HG03378 (cell line): ENCODE measurements around the gene SPINK4.
A peak's percentile ranks its signal among the peaks of the same experiment; 100 is the strongest.

Source experiments
- ATAC-seq: cut with Tn5 transposase; IDR thresholded peaks from one replicate; pipeline ENCODE4 v1.9.1; 2021; ENCODE audit warnings: mild to moderate bottlenecking, moderate library complexity; ENCODE audit not compliant: unreplicated experiment

SPINK4 gene, protein sequence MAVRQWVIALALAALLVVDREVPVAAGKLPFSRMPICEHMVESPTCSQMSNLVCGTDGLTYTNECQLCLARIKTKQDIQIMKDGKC

DNA sequence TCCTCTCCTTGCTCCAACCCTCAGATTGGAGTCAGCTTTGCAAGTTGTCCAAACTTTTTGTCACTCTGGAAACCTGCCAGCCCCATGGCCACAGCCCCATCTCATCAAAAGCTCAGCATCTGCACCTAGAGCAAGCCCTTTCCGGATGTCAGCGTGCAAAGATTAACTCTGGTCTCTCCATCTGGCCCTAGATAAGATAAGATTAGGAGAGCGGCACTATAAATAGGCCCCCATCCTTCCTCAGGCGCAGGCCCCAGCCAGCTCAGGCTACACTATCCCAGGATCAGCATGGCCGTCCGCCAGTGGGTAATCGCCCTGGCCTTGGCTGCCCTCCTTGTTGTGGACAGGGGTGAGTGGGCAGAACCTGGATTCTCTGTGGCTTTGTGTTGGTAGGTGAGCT lies at the start of gene SPINK4:
Gene SPINK4, plus strand, starts transcription at position 247 of the 400 bp plus-strand sequence. Its CDS starts 42 bp downstream, at position 289.
- ATAC-seq: no peak

DNA sequence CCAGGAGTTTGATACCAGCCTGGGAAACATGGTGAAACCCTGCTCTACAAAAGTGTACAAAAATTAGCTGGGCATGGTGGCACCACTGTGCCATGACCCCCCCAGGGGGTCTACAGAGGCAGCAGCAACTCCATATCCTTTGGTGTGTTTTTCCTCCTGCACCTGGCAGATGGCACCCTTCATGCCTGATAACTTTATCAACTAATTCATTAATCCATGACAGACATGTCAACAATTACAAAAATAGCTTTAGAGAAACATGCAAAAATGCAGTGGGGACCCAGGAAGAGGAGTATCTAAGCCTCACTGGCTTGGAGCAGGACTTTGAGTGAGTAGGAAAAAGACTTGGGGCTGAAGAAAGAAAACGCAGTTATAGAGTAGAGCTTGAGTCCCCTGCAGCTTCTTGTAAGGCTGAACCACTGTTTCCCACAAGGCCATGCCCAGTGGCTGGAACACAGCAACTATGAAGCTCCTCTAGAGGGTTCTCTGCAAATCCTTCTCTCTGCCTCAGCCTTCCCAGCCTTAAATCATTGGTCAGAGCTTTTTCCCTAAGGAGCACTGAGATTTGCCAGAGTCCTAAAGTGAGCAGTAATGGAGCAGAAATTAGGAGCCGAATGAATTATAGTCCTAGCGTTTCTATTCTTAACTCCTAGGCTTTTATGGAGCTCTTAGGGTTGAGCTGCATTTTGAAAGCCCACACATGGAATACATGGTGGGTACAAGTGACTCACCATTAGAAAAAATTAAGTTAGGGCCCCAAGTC lies 47.3 kb upstream of the SPINK4 start:
- ATAC-seq: no peak

DNA sequence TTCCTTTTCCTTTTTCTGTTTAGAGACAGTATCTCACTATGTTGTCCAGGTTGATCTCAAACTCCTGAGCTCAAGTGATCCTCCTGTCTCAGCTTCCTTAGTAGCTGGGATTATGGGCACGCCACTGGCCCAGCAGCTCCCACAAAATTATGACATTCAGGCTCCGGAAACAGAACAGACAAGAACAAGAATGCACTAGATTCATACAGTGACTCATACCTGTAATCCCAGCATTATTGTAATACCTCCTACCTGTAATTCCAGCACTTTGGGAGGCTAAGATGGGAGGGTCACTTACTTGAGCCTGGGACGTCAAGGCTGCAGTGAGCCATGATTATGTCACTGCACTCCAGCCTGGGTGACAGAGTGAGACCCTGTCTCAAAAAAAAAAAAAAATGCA lies 46.1 kb upstream of the SPINK4 start:
- ATAC-seq: no peak

DNA sequence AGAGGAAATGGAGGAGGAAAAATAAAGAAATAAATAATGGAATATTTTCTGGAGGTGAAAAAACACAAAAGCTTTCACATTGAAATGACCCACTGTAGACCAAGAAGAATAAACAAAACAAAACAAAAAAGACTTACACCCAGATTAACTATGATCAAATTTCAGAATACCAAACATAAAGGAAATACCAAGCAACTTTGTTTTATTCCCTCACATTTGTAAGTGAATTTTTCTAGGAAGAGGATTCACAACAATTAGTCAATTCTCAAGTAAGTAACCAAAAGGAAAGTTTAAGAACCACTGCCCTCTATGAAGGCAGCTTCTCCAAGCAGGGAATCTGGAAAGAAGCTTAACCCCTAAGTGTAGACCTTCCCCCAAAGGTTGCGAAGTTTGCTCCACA lies 43.2 kb upstream of the SPINK4 start:
- ATAC-seq: no peak

DNA sequence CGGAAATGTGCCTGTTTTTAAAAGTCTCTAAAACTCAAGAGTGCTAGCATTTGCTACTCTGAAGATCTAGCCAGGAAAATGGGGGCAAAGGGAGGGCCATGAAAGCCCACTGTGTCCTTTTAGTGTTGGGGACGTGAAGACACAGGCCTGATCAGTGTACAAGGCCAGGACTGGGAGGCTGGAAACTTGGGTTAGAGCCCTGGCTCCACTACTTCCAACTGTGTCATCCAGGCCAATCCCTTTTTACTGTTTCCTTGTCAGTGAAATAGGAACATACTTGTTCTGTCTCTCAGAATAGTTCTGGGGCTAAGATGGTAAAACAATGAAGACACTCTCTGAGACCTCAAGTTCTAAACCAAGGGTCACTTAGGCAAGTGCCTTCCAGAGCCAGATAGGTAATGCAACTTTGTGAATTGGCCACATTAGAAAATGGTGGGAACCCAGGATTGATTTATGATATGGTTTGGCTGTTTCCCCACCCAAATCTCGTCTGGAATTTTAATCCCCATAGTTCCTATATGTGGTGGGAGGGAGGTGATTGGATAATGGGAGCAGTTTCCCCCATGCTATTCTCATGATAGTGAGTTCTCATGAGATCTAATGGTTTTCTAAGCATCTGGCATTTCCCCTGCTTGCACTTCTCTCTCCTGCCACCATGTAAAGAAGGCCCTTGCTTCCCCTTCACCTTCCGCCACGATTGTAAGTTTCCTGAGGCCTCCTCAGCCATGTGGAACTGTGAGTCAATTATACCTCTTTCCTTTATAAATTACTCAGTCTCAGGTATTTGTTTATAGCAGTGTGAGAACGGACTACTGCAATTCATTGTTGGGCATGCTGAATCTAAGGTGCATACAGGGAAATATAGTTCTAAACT lies 42.5 kb upstream of the SPINK4 start:
- no peak for ATAC-seq

DNA sequence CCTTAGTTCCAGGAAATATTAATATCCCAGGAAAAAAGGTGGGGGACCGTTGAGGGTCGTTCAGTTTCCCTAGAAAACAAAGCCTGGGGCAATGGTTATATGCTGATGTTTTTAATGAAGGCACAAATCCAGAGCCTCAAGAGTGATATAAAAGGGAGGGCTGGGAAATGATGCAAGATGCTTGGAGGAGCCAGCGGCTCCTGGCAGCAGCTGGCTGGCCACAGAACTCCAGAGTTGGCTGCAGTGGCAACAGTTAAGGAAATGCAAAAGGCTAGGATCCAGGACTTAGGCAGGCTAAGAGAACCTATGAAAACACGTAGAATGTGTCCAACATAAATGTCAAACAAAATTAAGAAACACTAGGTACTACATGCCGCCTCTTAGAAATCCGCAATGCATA lies 41.8 kb upstream of the SPINK4 start:
- ATAC-seq: no peak

DNA sequence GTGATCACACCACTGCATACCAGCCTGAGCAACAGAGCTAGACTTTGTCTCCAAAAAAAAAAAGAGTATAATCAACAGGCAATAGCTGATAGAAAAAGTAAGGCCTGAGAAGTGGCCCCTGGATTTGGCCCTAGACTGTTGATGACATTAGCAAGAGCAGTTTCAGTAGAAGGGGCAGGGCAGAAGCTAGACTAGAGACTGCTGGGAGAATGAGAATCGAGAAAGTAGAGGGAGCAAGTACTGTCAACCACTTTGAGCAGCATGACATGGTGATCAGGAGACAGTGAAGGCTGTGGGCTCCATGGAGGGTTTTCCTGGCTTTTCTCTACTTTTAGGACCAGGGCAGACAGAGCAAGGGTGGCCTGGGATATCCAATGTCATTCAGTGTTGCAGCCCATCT lies 37.9 kb upstream of the SPINK4 start:
- ATAC-seq: peak; percentile 48

DNA sequence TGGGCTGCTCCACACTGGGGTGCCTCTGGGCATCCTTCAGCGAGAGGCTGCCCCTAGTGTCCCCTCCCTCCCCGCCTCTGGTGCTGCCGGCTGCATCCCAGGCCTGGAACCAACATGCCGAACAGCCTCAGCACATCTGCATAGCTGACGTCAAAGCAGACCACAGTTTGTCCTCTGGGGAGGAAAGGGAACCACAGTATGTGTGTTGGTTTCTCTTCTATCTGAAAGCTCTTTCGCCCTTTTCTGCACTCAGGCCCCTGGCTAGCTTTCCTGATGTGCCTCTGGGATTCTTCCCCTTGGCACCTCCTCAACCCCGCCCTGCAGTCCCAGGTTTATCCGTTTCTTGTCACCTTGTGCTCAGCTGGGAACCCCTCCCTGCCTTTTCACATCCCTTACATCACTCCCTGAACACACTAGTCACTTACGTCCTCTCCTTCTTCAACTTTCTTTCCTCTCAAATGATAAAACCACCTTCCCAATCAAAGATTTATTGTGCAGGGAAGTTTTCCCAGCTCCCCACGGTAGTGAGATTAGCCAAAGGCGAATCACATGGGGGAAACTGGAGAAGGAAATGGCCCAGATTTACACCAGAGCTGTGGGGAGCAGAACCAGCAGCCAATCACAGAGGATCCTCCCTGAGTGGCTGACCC lies 37.3 kb upstream of the SPINK4 start:
- peak; percentile 99 for ATAC-seq

DNA sequence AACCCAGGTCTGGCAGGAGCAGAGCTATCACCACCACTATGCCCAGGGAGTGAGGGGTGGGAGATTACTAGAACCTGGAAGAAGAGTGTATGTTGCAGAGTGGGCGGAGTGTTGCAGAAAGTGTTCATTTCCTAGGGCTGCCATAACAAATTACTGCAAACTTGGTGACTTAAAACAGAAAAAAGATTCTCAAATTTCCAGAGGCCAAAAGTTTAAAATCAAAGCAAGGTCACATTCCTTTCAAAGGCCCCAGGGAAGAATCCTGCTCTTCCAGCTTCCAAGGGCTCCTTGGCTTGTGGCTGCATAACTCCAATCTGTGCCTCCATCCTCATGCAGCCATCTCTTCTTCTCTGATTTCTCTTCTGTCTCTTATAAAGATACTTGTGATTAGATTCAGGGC lies 30.6 kb upstream of the SPINK4 start:
- no peak for ATAC-seq

DNA sequence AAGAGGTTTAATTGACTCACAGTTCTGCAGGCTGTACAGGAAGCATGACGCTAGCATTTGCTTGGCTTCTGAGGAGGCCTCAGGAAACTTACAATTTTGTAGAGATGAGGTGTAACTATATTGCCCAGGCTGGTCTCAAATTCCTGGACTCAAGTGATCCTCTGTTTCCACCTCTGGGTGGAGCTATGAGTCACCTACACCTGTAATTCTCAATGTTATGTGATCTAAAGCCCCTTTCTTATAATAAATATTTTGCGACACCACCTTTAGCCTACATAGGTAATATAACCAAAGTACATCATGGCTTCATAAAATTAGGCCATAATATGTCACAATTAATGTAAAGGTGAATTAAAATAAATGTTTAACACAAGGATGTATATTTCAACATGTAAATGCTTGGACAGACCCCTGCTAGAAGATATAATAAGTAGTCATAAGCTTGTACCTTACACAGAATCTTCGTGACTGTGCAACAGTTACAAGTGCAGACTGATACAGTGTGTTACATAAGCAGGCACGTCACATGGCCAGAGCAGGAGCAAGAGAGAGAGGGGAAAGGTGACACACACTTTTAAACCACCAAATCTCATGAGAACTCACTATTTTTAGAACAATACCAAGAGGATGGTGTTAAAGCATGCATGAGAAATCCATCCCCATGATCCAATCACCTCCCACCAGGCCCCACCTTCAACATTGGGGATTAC lies 29.8 kb upstream of the SPINK4 start:
- no peak for ATAC-seq

DNA sequence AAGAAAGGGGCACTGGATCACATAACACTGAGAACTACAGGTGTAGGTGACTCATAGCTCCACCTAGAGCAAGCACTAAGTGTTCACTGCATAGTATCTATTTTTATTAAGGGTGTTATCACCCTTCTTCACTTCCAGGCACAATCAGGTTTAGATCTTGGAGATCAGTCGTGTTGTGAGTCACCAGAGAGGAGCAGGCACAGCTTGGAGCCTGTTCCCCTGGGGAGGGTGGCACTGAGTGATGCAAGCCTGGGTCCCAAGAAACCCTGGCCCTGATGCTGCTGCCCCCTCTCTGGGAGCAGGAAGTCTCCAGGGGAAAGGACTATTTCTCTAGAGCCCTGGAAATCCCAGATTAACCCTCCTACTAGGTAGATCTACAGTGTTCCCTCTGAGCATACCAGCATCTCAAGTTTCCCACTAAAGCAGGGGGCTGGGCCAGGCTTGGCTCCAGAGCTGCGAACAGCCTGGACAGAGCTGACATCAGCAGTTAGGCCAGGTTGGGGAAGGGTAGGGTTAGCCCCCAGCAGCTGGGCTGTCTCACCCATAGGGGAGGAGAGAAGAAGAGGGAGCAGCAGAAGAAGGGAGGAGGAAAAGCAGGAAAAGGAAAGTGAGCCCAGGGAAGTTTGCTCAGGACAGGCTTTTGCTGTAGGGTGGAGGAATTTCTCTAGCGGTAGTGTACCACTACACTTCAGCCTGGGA lies 28.1 kb upstream of the SPINK4 start:
- no peak for ATAC-seq

DNA sequence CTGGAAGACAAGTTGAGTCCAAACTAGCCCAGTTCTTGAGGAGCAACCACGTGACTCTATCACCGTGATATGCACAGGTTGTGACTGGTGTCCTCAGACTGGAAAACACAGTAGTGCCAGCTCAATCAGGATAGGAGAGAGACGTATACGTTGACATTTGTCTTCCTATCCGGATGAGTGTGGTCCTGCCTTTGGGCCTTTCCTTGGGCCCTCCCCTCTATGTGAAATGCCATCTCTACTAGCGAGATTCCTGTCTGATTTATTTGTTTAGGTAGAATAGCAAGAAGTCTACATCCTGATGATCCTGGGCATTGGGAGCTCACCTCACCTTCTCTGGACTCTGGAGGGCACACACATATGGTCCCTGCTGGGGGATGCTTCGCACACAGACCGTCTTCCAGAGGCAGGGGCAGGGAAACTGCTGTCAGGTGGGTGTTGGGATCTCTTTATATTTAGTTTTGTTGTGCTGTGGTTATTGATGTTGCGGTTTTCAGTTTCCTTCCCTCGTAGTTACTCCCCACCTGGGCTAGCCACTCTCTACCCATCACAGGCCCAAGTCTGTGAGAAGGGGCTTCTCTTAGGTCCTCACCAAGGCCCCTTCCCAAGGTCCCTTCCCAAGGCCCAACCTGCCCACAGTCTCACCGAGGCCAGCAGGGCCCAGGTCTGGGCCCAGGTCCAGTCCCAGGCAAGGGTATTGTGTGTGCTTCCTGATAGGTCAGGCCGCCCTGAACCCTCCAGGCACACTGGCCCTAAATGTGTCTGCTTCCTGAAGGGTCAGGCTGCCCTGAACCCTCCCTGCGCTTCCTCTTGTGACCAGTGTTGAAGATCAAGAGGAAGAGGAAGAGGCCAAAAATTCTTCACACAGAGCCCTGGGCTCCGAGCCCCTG lies 19.0 kb upstream of the SPINK4 start:
- no peak for ATAC-seq

DNA sequence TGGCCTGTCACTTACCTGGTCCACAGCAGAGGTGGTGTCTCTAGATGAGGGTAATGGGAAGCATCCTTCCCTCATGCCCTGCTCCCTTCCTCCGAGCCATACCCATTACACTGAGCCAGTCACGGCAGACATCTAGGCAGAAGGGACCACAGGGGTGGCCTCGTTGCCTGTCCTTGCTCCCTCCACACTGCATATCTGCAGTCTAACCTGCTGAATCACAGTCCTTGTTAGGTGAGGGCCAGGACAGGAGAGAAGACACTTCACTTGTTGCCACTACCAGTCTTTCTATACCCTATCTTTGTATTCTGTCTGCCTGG lies 18.4 kb upstream of the SPINK4 start:
- ATAC-seq: no peak

DNA sequence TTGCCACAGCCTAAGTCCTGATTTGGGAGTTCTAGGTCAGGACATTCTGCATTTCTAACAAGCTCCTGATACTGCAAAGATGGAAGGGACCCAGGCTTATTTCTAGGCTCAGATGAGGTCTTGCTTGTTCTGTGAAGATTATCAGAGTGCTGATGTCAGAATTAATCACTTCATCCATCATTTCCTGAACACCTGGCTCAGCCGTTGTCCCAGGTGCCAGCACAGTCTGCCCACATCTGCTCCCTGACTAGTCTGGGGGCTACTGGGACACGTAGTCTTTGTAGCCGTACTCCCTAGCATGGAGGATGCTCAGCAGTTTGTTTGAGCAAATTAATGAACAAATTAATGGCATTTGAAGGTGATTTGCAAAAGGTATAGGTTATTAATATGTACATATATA lies 17.9 kb upstream of the SPINK4 start:
- ATAC-seq: no peak

DNA sequence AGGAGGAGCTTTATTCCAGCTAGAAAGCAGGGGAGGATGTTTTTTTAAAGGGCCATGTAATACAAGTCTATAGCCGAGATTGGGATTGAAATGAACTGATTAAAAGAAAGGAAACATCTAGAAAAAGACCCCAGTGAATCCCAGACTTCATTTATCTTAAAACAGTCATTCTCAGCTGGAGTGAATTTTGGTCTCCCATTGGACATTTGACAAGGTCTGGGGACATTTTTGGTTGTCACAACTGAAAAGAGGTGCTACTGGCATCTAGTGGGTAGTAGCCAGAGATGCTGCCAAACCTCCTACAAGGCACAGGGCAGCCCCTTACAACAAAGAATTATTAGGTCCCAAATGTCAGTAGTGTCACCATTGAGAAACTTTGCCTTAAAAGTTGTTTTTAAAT lies 16.3 kb upstream of the SPINK4 start:
- no peak for ATAC-seq

DNA sequence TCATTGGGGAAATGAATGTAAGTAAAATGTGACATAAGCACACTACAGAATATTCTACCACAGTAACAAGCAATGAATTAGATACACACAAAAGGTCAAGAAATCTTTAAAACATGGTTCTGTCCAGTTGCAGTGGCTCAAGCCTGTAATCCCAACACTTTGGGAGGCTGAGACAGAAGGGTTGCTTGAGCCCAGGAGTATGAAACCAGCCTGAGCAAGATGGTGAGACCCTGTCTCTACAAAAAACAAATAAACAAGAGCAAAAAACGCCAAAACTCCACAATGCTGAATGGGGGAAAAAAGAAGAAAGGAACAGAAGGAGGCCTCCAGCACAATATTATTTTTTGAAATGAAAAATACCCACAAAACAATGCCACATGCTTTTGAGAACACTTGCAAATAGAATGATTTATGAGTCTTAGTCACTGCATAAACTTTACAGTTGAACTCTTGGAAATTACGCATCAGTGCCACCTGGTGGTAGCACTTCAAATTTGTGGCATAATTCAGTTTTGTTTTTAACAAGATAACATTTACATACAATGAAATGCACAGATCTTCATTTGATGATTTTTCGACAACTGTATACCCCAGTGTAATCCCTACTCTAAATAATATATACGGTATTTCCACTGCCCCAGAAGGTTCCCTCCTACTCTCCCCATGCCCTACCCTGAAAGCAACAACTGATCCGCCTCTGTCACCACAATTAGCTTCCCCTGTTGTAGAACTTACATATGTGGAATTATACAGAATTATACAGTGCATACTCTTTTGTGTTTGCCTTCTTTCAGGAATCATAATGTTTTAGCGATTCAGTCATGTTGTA lies 14.4 kb upstream of the SPINK4 start:
- no peak for ATAC-seq

DNA sequence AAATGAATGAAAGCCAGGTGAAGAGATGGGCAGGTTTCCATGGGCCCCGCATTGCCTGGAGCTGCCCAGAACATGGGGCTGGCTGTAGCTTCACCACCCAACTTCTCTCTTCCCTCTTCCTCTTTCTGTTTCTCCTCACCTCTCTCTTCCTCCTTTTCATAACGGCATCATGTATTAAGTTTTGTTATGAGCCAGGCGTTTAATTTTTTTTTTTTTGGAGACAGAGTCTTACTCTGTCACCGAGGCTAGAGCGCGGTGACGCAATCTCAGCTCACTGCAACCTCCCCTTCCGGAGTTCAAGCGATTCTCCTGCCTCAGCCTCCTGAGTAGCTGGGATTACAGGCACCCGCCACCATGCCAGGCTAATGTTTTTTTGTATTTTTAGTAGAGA lies 13.0 kb upstream of the SPINK4 start:
- peak; percentile 51 for ATAC-seq

DNA sequence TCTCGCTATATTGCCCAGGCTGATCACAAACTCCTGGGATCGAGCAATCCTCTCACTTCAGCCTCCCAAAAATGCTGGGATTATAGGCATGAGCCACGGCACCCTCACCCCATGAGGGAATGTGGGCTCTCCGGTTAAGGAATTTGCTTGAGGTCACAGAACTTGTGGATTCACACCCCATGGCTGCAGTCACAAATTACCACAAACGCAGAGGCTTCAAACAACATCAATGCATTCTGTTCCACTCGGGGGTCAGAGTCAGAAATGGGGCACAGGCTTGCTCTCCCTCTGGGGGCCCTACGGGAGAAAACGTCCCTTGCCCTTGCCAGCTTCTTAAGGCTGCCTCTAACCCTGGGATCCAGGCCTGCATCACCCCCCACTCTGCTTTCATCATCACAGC lies 12.2 kb upstream of the SPINK4 start:
- no peak for ATAC-seq

DNA sequence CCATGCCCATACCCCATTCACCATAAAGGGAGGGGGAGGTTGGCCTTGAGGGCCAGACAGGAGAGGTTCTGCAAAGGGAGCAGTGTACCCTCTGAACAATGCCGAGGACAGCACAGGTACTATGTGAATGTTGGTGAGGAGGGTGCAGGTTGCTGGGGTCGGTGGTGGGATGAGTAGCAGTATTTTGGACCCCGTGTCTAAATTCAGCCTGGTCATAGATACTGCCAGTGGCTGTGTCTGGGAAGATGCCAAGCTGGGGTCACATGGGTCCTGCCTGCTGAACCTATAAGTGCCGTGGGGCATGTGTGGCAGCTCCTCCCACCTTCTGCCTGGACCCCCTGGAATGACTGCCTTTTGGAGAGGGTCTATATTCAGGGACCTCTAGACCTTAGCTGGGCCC lies 11.4 kb upstream of the SPINK4 start:
- no peak for ATAC-seq
